ENCODE results near the gene MYBPHL.
A peak's percentile ranks its signal among the peaks of the same experiment; 100 is the strongest.

Gene MYBPHL

DNA sequence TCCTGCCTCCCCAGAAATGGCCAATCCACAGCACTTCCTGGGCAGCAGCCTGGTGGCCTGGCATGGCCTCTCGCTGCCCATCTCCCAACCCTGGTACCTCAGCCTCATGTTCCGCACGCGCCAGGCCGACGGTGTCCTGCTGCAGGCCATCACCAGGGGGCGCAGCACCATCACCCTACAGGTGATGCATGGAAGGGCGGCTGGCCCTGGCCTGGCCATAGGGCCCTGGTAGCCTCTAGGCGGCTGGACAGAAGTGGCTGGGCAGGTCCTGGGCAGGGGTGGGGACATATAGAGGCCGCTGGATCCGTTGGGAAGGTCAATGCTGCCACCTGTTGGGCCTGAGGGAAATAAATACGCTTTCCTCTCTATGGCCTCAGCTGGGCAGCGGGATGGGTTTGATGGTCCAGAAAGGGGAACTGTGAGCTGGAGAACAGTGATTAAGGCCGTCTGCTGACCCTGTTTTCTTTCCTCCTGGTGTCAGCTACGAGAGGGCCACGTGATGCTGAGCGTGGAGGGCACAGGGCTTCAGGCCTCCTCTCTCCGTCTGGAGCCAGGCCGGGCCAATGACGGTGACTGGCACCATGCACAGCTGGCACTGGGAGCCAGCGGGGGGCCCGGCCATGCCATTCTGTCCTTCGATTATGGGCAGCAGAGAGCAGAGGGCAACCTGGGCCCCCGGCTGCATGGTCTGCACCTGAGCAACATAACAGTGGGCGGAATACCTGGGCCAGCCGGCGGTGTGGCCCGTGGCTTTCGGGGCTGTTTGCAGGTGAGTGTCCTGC lies 43.0 kb downstream of the MYBPHL start:
- DNase-seq (ENCODE audit: low spot score) = peak; percentile 70

DNA sequence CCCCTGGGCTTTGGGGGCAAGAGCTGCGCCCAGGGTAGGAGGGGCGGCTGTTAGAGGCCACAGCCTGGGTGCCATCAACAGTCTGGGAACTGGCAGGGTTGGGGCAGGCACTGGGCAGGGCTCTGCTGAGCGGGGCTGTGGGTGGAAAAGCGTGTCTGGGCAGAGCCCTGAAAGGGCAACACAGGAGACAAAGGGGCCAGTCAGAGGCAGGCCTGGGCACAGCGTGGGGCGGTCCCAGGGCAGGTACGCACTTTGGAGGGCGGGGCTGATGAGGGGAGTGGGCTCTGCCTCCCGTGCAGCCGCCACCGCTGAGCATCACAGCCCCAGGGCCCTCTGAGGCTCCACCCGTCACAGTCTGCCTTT lies 43.6 kb downstream of the MYBPHL start:
- no peak for DNase-seq (ENCODE audit: low spot score)

DNA sequence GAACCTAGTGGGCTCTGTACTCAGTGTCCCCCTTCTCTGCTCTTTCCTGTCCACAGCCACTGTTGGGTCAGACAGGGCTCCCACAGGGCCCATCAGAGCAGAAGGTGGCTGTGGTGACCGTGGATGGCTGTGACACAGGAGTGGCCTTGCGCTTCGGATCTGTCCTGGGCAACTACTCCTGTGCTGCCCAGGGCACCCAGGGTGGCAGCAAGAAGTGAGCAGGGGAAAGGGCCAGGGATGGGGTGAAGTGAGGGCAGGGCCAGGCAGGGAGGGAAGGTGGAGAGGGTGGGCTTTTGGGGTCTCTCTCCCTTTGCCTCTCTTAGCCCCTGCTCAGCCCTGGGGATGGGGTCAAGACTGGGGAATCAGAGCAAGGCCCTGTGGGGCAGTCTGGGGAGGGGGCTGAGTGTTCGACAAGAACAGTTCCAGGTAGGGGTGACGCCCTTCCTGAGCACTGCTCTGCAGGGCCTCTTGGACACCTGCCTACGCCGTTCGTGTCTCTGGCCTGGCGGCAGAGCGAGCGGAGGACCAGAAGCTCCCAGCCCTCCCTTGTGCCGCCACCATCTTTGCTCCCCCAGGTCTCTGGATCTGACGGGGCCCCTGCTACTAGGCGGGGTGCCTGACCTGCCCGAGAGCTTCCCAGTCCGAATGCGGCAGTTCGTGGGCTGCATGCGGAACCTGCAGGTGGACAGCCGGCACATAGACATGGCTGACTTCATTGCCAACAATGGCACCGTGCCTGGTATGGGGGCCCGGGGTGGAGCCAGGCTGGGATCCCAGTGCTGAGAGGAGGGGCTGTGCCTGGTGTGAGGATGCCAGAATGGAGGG lies 44.4 kb downstream of the MYBPHL start:
- no peak for DNase-seq (ENCODE audit: low spot score)

DNA sequence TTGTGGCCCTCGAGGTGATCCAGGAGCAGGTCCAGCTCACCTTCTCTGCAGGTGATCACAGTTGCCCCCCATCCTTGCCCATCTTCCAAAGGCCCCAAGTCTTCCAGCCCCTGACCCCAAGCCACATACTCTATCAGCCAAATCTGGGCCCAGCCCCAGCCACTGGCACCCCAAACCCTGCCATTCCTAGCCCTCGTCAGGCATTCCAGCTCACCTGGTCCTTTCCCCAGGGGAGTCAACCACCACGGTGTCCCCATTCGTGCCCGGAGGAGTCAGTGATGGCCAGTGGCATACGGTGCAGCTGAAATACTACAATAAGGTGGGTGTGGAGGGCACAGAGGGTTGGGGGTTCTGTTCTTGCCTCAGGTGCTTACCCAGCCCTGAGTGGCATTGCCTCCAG lies 45.2 kb downstream of the MYBPHL start:
- no peak for DNase-seq (ENCODE audit: low spot score)

DNA sequence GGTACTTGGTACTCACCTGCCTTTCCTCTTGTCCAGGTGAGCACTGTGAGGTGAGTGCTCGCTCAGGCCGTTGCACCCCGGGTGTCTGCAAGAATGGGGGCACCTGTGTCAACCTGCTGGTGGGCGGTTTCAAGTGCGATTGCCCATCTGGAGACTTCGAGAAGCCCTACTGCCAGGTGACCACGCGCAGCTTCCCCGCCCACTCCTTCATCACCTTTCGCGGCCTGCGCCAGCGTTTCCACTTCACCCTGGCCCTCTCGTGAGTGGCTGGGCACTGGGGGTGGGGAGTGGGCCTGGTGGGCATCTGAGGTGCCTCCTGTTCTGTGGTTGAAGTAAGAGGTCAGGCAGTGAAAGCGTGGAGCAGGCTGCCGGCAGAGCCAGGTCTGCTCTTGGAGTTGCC lies 45.8 kb downstream of the MYBPHL start:
- no peak for DNase-seq (ENCODE audit: low spot score)

DNA sequence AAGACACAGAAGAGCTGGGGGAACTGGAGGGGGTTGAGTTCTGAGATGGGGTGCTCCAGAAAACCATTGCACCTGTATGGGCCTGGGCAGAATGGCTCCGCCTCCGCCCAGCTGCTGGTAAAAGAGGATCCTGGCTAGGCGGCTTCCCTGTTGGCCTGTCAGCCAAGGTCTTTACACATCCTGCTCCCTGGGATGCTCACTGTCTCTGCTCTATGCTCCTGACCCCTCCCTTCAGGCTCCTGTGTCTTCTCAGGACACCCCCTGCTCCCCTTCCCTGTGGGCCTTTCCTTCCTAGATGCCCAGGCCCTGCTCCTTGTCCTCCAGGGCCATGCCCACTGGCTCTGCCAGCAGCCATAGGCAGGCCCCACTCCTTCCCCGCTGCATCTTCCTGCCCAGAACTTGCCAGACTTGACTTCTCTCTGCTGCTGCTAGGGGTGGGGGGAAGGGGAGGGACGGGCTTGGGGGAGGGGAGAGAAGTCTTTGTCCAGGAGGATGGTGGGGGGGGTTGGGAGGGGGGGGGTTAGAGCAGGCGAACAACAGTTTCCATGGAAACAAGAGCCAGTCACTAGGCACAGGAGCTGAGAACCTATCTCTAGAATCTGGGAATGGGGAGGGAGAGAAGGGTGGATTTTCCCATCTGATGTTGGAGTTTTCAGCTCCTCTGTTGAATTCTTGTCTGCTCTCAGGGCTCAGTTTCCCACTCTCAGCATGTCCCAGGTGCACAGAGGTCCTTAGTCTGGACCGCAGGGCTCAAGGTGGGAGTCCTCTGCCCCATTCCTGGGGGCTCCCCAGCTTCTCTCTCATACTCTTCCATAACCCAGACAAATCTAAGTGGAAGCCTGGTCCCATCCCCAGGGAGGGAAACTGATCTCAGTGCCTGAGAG lies 46.9 kb downstream of the MYBPHL start:
- no peak for DNase-seq (ENCODE audit: low spot score)

DNA sequence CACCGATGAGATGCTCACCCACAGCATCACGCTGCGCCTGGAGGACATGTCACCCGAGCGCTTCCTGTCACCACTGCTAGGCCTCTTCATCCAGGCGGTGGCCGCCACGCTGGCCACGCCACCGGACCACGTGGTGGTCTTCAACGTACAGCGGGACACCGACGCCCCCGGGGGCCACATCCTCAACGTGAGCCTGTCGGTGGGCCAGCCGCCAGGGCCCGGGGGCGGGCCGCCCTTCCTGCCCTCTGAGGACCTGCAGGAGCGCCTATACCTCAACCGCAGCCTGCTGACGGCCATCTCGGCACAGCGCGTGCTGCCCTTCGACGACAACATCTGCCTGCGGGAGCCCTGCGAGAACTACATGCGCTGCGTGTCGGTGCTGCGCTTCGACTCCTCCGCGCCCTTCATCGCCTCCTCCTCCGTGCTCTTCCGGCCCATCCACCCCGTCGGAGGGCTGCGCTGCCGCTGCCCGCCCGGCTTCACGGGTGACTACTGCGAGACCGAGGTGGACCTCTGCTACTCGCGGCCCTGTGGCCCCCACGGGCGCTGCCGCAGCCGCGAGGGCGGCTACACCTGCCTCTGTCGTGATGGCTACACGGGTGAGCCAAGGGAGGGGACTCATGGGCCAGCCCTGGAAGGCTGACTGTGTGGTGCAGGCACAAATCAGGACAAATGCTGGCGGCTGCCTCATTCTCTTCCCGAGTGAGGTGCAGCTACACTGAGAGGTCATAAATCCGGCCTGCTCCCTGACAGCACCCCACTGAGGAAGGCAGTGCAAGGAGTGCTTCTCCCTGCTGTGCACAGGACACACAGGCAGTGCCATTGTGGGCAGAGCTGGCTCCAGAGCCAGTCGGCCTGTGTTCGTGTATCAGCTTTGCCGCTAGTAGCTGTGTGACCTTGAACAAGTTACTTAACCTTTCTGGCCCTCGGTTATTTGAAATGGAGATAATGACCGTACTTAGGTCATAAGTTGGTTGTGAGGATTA lies 48.0 kb downstream of the MYBPHL start:
- DNase-seq (ENCODE audit: low spot score) = no peak

DNA sequence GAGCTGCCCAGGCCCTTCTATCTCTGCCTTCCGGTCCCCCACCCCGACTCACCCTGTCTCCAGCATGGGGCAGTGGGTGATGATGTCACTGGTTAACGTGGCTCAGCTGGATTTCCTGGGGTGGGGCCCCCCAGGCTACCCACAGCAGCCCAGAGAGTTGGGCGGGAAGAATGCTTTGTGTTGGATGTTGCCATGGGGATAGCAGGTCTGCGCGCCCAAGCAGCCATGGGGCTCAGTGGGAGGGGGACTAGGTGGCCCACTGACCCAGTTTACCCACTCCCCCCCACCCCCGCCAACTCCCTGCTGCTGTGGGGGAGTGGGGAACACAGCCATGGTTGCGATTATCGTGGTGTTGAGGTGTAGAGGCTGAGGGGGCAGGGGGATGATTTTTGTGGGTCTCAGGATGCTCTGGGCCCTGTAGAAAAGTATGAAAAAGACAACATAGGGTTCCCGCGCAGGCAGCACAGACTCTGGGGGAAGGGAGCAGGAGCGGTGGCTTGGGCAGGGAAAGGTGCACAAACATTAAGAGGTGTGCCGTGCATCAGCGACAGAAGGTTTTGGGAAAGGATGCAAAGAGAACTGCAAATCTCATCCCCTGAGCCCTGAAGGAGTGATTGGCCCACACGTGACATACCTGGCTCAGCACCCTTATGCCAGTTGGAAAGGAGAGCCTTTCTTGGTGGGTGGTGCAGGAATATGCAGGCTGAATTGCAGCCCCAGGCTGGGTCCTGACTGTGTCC lies 49.0 kb downstream of the MYBPHL start:
- no peak for DNase-seq (ENCODE audit: low spot score)

DNA sequence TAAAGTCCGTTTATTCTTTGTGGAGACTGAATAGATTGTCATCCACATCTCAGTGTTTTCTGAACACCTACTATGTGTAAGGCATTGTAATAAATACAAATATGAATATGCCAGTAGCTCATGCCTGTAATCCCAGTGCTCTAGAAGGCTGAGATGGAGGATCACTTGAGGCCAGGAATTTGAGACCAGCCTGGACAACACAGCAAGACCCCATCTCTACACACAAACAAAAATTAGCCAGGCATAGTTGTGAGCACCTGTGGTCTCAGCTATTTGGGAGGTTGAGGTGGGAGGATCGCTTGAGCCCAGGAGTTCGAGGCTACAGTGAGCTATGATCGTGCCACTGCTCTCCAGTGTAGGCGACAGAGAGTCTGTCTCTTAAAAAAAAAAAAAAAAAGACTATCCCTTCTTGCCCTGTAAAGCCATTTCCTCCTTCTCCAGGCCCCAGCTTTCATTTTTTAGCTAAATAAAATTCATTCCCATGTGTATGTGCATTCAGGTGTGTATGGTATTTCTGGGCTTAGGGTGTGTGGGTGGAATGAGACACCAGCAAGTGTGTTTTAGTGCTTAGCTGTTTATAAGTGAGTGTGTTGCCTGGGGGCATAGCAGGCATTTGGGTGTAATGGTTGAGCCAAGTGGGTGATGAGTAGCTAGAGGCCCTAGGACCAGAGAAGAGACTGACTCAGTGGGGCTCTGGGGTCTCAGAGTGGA lies 49.7 kb downstream of the MYBPHL start:
- no peak for DNase-seq (ENCODE audit: low spot score)

DNA sequence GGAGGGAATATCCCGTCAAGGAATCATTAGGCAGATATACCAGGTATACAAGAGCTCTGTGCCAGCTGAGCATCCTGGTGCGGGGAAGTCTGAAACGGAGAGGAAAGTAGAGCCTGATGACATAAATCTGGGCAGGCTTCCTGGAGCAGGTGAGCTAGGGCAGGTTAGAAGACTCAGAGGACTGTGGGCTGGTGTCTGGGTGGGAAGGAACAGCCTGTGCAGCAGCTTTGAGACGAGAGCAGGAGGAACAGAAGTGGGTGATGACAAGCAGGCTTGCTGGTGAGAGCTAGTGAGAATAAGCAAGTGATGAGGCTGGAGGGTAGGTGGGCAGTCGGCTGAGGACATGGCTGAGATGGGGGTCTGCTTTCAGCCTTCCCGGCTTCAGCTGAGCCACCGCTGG lies 50.7 kb downstream of the MYBPHL start:
- no peak for DNase-seq (ENCODE audit: low spot score)

DNA sequence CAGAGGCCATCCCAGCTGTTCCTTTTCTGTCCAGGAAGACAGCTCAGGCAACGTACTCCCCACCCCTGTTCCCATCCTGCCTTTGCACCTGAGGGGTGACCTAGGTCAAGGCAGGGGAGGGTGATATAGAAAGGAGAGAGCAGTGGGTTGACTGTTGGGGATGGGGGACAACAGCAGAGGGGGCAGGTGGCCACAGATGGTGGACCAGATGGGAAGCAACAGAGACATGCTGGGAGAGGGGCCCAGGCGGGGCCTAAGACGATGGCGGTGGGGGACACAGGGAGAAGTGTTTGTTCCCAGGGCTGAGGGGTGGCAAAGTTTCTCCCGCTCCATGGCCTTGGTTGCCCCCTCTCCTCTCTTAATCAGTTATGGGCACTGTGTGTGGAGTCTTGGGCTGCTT lies 51.1 kb downstream of the MYBPHL start:
- no peak for DNase-seq (ENCODE audit: low spot score)

DNA sequence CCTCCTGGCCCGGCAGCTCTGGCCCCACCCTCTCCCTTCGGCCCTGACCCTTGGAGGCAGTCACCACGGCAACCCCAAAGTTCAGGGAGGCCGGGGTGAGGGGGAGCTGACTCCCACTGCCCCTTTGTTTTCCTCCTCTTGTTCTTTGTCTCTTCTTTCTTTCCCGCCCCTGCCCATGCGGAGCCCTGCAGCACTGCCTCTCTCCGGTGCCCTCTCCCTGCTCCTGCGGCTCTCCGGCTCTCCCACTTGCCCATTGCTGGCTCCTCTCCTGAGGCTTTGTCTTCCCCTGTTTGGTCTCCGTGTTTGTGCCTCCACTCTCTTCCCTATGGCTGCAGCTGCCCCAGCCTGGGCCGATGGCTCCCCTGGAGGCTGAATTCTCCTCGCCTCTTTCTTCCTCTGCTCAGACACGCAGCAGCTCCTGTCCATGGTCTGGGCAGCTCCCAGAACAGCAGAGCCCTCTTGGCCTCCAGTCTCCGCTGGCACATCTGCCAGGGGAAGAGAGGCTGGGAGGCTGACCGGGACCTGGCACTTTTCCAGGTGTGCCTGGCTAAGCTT lies 51.6 kb downstream of the MYBPHL start:
- DNase-seq (ENCODE audit: low spot score) = no peak

DNA sequence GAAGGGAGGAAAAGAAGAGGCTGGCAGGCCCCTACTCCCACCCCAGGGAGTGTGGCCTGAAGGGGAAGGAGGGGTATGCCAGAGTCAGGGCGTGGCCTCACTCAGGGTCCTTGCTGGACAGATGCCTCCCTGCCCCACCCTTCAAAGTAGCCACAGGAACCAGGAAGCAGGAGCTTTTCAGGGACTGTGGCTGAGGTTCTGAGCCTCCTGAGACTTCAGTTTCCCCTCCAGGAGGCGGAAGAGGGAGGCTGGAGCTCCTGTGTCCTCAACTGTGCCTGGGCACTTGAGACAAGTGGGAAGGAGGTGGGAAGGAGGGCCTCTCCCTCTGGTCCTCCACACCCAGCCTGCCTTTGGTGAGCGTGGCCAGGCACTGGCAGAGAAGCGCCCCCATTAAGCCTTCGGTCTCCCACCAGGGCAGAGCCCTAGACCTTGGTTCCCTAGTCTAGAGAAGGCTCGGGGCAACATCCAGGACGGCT lies 52.2 kb downstream of the MYBPHL start:
- DNase-seq (ENCODE audit: low spot score) = no peak

DNA sequence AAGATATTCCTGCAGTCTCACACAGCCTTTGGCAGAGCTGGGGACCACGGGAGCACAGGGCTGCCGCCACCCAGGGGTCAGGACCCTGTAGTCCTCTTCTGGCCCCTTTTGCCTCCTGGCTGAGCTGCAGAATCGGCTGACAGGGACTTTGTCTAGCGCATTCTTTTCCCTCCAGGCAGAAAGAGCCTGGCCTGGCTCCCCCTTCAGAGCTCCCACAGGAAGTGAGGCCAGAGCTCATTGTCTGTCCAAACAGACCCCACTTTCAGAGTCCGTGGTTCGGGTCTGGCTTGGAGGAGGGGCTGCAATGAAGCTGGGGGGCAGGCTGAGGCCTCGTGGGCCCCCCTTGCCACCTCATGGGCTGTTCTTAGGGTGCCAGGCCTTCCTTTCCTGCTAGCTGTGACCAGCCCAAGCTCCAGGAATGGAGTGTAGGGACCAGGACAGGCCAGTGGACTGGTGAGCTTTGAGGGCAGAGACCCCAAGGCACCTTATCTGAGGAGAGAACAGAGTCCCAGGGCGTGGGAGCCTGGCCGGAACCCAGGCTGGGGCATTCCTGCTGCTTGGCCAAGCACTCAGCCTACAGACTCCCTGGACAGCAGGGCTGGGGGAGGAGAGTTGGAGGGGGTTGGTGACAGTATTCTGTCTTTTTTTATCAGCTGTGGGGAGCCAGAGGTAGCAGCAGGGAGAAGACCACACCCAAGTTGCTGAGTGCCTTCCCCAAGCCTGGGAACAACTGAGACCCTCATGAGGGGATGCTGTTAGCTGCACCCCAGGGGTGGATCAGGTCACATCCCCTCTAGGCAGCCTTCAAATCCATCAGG lies 52.8 kb downstream of the MYBPHL start:
- DNase-seq (ENCODE audit: low spot score) = no peak

DNA sequence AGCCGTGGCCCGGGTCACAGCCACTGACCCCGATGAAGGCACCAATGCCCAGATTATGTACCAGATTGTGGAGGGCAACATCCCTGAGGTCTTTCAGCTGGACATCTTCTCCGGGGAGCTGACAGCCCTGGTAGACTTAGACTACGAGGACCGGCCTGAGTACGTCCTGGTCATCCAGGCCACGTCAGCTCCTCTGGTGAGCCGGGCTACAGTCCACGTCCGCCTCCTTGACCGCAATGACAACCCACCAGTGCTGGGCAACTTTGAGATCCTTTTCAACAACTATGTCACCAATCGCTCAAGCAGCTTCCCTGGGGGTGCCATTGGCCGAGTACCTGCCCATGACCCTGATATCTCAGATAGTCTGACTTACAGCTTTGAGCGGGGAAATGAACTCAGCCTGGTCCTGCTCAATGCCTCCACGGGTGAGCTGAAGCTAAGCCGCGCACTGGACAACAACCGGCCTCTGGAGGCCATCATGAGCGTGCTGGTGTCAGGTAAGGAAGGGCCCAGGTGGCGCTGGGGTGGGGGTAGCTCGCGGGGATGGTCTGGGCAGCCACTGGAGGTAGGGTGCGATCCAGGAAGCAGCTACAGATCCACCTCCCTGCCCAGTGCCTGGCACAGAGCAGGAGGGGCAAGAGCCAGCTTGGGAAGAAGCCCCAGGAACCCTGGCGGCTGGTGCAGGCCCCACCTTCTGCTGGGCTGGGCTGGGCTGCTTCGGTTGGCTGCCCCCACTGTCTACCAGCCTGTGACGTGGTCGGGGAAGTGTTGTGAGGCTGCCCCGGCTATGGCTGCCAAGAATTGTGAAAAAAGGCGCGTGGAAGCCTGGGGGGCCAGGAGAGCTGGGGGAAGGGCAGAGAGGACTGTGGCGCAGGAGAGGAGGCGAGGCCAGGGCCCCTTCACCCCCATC lies 53.7 kb downstream of the MYBPHL start:
- no peak for DNase-seq (ENCODE audit: low spot score)

DNA sequence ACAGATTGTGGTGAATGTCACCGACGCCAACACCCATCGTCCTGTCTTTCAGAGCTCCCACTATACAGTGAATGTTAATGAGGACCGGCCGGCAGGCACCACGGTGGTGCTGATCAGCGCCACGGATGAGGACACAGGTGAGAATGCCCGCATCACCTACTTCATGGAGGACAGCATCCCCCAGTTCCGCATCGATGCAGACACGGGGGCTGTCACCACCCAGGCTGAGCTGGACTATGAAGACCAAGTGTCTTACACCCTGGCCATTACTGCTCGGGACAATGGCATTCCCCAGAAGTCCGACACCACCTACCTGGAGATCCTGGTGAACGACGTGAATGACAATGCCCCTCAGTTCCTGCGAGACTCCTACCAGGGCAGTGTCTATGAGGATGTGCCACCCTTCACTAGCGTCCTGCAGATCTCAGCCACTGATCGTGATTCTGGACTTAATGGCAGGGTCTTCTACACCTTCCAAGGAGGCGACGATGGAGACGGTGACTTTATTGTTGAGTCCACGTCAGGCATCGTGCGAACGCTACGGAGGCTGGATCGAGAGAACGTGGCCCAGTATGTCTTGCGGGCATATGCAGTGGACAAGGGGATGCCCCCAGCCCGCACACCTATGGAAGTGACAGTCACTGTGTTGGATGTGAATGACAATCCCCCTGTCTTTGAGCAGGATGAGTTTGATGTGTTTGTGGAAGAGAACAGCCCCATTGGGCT lies 54.5 kb downstream of the MYBPHL start:
- DNase-seq (ENCODE audit: low spot score) = no peak
